Smooth muscle cell (in vitro differentiated cells): ENCODE data around the gene KLHL1. TPM values are rescaled to one million over a fixed set of nuclear protein-coding genes. Genes with fewer than 3 reads are reported as not detected.

Experiments used
- DNase-seq: peaks from one replicate; lab custom pipeline; 2025; ENCODE audit not compliant: unreplicated experiment; lab: John Stamatoyannopoulos, UW
- H2AFZ ChIP-seq: fragments of 200-600 bp; sonication (generic); 2 replicates; pipeline ENCODE4 v1.6.0; 2016; ENCODE audit warnings: antibody characterized with exemption, low read depth, mild to moderate bottlenecking
- H3F3A ChIP-seq: fragments of 200-600 bp; sonication (generic); 2 replicates; pipeline ENCODE4 v1.6.0; 2017; ENCODE audit warnings: antibody characterized with exemption, low read depth
- H3K27ac ChIP-seq: fragments of 200-600 bp; sonication (generic); 2 replicates; pipeline ENCODE4 v1.5.1; 2016; ENCODE audit warnings: low read depth, mild to moderate bottlenecking
- H3K27me3 ChIP-seq: fragments of 200-600 bp; sonication (generic); 2 replicates; pipeline ENCODE4 v1.6.1; 2016; ENCODE audit warnings: low read depth, mild to moderate bottlenecking
- H3K36me3 ChIP-seq: fragments of 200-600 bp; sonication (generic); 2 replicates; pipeline ENCODE4 v1.5.1; 2016; ENCODE audit warnings: low read depth
- H3K4me1 ChIP-seq: fragments of 200-600 bp; sonication (generic); 2 replicates; pipeline ENCODE4 v1.5.1; 2016; ENCODE audit warnings: low read depth
- H3K4me2 ChIP-seq: fragments of 200-600 bp; sonication (generic); 2 replicates; pipeline ENCODE4 v1.6.0; 2016; ENCODE audit warnings: mild to moderate bottlenecking
- H3K4me3 ChIP-seq: fragments of 200-600 bp; sonication (generic); 2 replicates; pipeline ENCODE4 v1.5.1; 2016; ENCODE audit warnings: mild to moderate bottlenecking
- H3K79me2 ChIP-seq: fragments of 200-600 bp; sonication (generic); 2 replicates; pipeline ENCODE4 v1.6.0; 2016; ENCODE audit warnings: low read depth, mild to moderate bottlenecking
- H3K9ac ChIP-seq: fragments of 200-600 bp; sonication (generic); 2 replicates; pipeline ENCODE4 v1.6.0; 2016; ENCODE audit warnings: low read depth
- H3K9me3 ChIP-seq: fragments of 200-600 bp; sonication (generic); replicated peaks from 2 replicates; pipeline ENCODE4 v1.5.1; 2016; ENCODE audit warnings: low read depth
- H4K20me1 ChIP-seq: fragments of 200-600 bp; sonication (generic); 2 replicates; pipeline ENCODE4 v1.6.0; 2016; ENCODE audit warnings: low read depth
- WGBS: methylation state at CpG from one replicate; pipeline ENCODE4 v1.1.7; 2016; ENCODE audit warnings: low lambda C conversion rate; 5-methylcytosine and 5-hydroxymethylcytosine counted together
- polyA plus RNA-seq: library from polyadenylated mRNA; unstranded; fragments of >200 nt; fragmentation: Nextera tagmentation; extraction: Ambion mirVana; gene quantifications from 2 replicates; pipeline ENCODE4 v1.2.1, GENCODE V29; 2016
- total RNA-seq: library from RNA; depleted of rRNA; stranded (reverse); fragments of >200 nt; gene quantifications from 2 replicates; pipeline ENCODE4 v1.2.3, GENCODE V29; 2014
- TF ChIP-seq, protein P1 (sequence below): fragments of 200-600 bp; sonication (generic); IDR thresholded peaks from 2 replicates; pipeline ENCODE4 v1.5.1; 2017; ENCODE audit warnings: borderline replicate concordance, mild to moderate bottlenecking, antibody characterized with exemption; ENCODE audit not compliant: insufficient read depth, poor library complexity, severe bottlenecking

The KLHL1 gene
- total and polyA plus RNA-seq, 2 experiments from 2014 or later = not detected

DNA sequence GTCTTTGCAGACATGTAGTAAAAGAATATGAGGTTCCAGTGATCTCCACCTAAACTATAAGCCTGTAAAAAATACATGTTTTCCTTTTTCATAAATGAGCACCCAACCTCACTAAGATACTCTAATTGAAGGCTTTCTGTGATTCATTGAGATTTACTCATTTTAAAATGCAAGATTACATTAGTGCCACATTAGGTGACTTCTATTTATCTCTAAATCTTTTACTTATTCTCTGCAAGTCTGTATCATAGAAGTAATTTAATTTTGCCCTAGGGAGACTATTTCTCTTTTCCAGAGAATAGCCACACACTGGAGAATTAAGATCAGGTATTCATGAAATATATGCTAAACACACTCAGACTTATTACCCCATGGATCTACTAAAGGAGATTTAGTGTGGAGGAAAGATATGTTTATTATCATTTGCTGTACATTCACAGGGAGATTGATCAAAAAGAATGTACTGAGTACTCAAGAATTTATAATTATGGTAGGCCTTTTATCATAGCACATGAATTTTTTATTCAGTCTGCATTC, 290.9 kb downstream of the KLHL1 start:
- Histone ChIP-seq H3K36me3 (no peaks in the 10 kb centered on the region), H3K27me3 (no peaks in the 10 kb centered on the region), H3F3A (no peaks in the 10 kb centered on the region), H3K9ac (no peak overlapping the region), H3K4me1 (no peaks in the 10 kb centered on the region), H3K79me2 (no peaks in the 10 kb centered on the region), H3K9me3 (no peaks in the 10 kb centered on the region), H3K4me2 (no peak overlapping the region), H4K20me1 (no peaks in the 10 kb centered on the region), H3K4me3 (no peak overlapping the region), H3K27ac (no peak overlapping the region), H2AFZ (no peak overlapping the region)
- no peak for DNase-seq
- TF ChIP-seq, protein P1, sequence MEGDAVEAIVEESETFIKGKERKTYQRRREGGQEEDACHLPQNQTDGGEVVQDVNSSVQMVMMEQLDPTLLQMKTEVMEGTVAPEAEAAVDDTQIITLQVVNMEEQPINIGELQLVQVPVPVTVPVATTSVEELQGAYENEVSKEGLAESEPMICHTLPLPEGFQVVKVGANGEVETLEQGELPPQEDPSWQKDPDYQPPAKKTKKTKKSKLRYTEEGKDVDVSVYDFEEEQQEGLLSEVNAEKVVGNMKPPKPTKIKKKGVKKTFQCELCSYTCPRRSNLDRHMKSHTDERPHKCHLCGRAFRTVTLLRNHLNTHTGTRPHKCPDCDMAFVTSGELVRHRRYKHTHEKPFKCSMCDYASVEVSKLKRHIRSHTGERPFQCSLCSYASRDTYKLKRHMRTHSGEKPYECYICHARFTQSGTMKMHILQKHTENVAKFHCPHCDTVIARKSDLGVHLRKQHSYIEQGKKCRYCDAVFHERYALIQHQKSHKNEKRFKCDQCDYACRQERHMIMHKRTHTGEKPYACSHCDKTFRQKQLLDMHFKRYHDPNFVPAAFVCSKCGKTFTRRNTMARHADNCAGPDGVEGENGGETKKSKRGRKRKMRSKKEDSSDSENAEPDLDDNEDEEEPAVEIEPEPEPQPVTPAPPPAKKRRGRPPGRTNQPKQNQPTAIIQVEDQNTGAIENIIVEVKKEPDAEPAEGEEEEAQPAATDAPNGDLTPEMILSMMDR = no peak

DNA sequence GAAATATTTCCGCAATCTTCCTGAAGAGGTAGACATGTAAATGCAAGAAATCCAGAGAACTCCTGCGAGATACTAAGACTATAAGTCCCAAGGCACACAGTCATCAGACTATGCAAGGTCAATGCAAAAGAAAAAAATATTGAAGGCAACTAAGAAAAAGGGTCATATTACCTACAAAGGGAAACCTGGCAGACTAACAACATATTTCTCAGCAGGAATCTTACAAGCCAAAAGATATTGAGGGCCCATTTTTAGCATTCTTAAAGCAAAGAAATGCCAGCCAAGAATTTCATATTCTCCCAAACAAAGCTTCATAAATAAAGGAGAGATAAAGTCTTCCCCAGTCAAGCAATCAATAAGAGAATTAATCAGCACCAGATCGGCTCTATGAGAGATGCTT, 299.1 kb downstream of the KLHL1 start:
- Histone ChIP-seq H2AFZ (no peak overlapping the region), H3F3A (no peaks in the 10 kb centered on the region), H3K9me3 (no peaks in the 10 kb centered on the region), H3K36me3 (no peaks in the 10 kb centered on the region), H3K4me1 (no peaks in the 10 kb centered on the region), H3K27ac (no peak overlapping the region), H3K27me3 (no peaks in the 10 kb centered on the region), H3K4me3 (no peak overlapping the region), H3K79me2 (no peaks in the 10 kb centered on the region), H4K20me1 (no peaks in the 10 kb centered on the region), H3K9ac (no peak overlapping the region), H3K4me2 (no peak overlapping the region)
- 97% methylated on average over 3 of the region's 3 CpGs for WGBS
- TF ChIP-seq, protein P1 = no peak
- DNase-seq = no peak

DNA sequence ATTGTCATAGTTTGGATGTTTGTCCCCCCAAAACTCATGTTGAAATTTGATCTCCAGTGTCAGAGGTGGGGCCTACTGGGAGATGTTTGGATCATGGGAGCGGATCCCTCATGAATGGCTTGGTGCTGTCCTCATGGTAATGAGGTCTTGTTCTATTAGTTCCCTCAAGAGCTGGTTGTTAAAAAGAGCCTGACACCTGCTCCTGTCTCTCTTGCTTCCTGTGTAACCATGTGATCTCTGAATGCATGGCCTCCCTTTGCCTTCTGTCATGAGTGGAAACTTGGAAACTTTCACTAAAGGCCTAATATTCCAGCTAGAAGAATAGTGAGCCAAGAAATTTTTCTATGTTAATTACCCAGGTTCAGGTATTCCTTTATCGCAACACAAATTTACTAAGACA, 312.0 kb downstream of the KLHL1 start:
- Histone ChIP-seq H2AFZ (no peak overlapping the region), H3K27me3 (no peaks in the 10 kb centered on the region), H4K20me1 (no peaks in the 10 kb centered on the region), H3K27ac (no peak overlapping the region), H3K4me3 (no peak overlapping the region), H3F3A (no peaks in the 10 kb centered on the region), H3K79me2 (no peaks in the 10 kb centered on the region), H3K4me1 (peaks cover 3% of the 10 kb centered on the region), H3K9me3 (no peaks in the 10 kb centered on the region), H3K4me2 (no peak overlapping the region), H3K9ac (no peak overlapping the region), H3K36me3 (no peaks in the 10 kb centered on the region)
- TF ChIP-seq, protein P1 = no peak
- WGBS = 100% methylated on average over 2 of the region's 2 CpGs
- no peak for DNase-seq

DNA sequence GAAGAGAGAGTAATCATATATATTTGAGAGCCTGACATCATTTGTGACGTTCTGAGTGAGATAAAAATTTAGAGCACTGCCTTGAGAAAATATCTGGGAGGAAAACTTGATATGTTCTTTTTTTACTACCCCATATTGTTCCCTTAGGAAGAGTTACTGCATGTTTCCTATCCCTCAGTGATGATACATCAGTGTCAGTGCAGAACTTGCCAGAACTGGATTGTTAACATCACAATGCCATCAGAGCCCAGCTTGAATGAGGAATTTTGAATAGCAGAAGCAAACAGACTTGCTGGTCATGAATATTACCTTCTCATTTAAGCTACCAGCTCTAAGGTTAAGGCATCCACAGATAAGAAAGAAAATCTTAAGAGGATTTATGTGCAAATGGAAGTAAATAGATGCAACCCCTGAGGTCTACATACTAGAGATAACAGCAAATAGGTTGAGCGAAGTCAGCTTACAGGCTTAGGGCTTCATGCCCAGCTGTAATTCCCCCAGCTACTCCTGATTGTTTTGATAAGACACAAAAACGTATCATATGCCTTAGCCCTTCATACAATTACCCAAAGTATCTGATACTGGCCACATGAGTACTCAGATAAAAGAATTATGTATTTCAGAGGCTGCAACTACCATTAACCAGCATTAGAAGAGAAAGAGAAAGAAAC, 314.3 kb downstream of the KLHL1 start:
- H3K4me3 ChIP-seq = no peak overlapping the region
- H3K9me3 ChIP-seq = no peaks in the 10 kb centered on the region
- H3K4me1 ChIP-seq = peaks cover 3% of the 10 kb centered on the region
- no peaks in the 10 kb centered on the region for H3F3A ChIP-seq
- H3K36me3 ChIP-seq = no peaks in the 10 kb centered on the region
- H2AFZ ChIP-seq = no peak overlapping the region
- DNase-seq = no peak
- no peaks in the 10 kb centered on the region for H3K27me3 ChIP-seq
- H3K79me2 ChIP-seq = no peaks in the 10 kb centered on the region
- no peak overlapping the region for H3K4me2 ChIP-seq
- no peaks in the 10 kb centered on the region for H4K20me1 ChIP-seq
- WGBS = 22% methylated on average over 3 of the region's 3 CpGs
- no peak overlapping the region for H3K9ac ChIP-seq
- TF ChIP-seq, protein P1 = no peak
- H3K27ac ChIP-seq = no peak overlapping the region
